GM18498 (cell line): Measurements from ENCODE around the gene TBC1D10A.
"Not testable (repeated sequence)": the region's sequence is repeated elsewhere in the genome, so short reads cannot be mapped to it uniquely, and the experiment has no call there.

ENCODE experiments used
- ATAC-seq: cut with Tn5 transposase; IDR thresholded peaks from one replicate; pipeline ENCODE4 v1.9.1; 2021; ENCODE audit warnings: mild to moderate bottlenecking, moderate library complexity; ENCODE audit not compliant: unreplicated experiment

The TBC1D10A gene

DNA sequence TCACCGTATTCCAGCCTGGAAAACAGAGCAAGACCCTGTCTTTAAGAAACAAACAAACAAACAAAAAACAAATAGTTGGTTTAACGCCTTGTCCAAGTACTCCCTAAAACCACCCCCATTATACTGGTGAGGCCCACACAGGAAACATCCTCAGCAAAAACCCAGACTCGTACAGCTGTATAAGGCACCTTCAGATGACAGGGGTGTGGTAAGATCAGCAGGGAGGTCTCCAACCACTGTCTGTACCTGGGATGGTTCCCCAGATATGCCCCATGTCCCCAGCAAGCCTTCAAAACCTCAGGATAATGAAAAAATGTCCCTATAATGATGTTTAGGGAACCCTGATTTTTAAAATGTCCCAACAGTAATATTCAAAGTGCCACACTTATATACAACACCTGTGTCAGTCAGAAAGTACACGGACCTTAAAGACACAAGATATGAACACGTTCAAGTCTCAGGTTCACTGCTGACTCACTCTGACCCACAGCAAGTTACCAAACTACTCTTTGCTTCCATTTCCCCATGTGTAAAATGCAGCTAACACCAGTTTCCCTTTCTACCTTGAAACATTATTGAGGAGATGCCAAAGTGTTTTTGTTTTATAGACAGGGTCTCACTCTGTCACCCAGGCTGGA is 20.6 kb upstream of the TBC1D10A start:
- no peak for ATAC-seq

DNA sequence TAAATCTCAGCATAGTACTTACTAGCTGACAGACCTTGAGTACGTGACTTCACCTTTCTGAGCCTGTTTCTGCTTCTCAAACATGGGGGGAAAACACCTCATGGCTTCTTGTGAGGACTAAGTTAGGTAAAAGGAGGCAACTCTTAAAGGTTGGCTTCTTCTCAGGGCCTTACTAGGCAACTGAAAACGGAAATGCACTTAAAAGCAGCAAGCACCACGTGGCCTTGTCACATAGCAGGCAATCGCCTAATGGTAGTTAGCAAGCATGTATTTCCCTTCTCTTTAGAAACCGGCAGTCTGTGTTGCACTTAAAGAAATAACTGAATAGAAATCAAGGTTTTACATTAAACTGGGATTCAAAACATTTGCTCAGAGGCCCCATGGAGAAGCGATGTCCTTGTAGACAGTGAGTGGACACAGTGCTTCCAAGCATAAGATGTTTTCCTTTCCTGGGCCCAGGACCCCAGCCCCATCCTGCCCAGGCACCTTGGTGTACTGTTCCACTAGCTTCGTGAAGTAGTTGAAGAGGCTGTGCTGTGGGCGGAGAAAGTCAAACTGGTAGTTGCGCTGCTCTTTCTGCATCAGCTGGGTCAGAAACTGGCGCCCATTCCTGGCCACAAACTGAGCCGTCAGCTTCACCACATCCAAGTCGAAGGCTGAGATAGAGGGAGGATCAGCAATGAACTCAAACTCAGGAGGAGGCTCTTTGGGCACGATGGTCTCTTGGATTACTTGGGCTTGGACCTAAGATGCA is 17.9 kb upstream of the TBC1D10A start:
- no peak for ATAC-seq

DNA sequence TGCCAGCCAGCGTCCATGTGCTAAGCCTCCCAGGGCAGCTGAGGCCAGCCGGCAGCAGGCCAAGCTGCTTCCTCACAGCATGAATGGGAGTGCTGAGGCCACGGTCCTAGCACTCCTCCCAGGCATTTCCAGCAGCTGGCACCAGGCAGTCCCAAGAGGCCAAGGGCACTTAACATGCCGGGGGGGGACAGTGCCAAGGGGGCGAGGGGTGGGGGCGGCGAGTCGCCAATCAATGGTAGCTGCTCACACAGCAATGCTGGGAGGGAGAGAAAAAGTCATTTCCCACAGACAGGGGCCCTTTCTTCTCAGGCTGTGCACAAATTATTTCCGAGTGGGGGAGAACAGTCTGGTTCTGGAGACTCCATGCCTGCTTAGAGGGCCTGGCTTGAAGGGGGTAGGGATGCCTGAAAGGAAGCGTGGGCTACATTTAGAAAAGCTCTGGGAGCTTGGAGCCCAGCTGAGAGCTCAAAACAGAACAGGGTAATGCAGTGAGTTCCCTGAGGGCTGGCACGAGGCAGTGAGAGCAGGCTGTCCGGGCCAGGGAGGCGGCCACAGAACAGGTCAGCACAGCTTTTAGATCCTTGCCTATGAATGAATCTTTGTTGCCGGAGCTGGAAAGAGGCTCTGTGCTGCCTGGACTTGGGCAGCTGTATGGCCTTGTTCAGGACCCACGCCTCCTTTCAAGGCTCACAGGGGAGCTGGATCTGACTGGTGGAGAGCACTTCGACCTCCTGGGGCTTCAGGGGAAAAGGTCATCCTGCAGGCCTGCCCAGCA is 14.4 kb upstream of the TBC1D10A start:
- ATAC-seq, result no peak

DNA sequence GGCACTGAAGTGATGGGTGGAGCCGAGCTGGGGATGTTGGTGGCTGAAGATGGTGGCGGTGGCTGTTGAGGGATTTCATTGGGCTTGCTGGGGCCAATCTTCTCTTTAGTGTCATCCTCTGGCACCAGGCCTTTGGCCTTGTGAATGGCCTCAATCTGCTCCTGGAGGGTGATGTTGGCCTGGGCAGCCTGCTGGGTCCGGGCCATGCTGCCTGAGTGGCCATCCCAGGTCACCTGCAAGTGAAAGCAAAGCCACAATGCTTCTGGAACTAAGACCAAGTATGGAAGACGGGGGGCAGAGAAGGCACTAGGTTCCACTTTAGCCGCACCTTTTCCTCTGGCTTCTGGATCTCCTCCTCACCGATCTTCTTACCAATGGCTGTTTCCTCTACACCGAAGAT is 12.1 kb upstream of the TBC1D10A start:
- no peak for ATAC-seq

DNA sequence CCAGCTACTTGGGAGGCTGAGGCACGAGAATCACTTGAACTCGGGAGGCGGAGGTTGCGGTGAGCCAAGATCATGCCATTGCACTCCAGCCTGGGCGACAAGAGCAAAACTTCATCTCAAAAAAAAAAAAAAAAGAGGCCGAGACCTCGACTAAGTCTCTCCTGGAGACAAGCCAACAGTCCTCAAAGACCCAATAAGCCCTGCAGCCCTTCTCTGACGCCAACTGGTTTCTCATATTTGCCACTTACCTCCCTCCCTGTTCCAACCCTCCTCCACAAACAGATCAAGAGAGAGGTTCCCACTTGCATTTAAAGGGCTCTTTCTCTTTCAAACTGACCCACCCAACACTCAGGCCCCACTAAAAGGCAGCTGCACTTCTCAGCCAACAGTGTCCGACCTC is 11.6 kb upstream of the TBC1D10A start:
- not testable (repeated sequence) for ATAC-seq

DNA sequence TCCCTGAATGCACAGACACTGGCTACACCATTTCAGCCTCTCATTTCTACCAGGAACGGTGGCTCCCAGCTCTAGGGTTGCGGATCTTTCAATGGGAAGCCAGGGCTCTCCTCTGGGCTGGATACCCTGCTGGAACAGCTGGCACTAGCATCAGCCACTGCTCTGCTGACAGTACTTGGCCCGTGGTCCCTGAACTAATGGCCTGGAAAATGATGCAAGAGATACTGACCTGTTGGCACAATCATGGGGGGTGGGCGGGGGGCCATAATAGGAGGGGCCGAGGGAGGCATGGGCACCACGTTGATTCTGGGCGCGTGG is 10.7 kb upstream of the TBC1D10A start:
- no peak for ATAC-seq

DNA sequence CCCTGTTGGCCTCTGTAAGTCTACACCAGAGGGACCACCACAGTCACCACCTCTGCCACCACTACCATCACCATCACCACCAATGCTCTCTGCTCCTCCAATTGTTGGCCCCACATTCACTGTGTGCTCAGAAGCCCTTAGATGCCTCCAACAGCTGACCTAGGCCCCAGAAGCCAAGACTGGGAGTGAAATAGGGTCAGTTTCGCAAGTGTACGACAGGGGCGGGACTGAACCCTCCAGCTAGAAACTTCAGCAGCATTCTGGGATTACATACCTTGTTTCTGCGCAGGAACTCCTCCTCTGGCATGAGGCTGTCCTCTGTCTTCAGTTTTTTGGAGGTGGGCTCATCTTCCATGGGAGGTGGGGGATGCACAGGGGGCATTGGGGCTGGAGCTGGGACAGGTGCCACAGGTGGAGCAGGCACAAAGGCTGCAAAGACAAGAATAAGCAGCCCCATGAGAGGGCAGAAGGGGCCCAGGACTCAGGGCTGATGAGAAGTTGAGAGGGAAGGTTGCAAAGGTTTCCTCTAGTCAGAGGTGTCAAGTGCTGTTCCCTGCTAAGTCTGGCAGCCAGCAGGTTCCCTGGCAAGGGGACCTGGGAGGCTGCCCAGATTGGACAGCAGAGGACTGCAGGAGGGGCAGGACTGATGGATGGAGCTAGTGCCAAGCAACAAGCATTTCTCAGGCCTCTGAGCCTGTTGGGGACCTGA is 10.2 kb upstream of the TBC1D10A start:
- ATAC-seq, result no peak

DNA sequence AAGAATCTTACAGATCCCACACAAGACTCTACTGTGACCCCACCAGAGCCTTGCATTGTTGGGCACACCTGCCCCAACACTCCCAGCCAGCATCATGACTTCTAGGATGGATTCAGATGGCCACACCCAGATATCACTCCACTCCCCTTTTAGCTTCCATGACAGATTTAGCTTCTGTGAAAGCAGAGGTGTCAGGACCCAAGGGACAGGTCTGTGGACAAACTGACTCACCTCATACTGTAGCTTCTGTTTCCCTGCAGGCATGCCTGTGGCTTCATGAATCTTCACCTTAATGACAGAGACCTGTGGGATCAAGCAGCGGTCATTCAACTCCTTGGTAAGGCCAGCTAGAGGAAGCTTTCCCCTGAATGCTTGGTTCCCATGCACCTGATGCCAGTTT is 8.5 kb upstream of the TBC1D10A start:
- ATAC-seq, result no peak

DNA sequence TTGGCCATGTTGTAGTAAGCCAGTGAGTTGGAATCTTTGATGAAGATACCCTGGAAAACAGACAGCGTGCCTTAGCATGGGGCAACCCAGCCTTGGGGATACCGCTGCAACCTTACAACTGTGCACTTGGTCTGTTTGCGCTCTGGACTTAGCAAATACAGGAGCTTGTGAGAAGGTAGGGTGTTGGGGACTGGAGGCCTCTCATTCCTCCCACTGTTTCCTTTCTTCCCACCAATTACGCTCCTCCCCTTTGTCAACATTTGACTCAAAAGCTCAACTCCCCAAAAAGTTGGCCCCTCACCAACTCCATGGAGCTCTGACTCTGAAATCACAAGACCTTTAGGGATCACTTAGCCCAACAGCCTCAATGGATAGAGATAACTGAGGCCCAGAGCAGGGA is 7.9 kb upstream of the TBC1D10A start:
- ATAC-seq, result no peak

DNA sequence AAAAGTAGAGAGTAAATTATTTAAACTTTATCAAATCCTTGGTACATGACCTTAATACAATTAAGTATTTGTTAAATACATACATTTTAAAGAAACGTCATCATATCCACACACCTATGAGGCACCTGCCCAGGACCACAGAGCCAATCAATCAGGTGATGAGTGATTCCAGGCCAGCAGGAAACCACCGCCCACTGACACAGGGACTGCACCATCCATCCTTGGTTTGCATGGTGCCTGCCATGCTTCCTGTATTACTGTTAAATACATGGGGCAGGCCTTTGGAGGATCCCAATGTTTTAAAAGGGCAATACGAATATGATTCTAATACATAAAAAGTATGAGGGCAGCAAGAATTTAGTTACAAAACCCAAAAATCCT is 7.0 kb upstream of the TBC1D10A start:
- no peak for ATAC-seq

DNA sequence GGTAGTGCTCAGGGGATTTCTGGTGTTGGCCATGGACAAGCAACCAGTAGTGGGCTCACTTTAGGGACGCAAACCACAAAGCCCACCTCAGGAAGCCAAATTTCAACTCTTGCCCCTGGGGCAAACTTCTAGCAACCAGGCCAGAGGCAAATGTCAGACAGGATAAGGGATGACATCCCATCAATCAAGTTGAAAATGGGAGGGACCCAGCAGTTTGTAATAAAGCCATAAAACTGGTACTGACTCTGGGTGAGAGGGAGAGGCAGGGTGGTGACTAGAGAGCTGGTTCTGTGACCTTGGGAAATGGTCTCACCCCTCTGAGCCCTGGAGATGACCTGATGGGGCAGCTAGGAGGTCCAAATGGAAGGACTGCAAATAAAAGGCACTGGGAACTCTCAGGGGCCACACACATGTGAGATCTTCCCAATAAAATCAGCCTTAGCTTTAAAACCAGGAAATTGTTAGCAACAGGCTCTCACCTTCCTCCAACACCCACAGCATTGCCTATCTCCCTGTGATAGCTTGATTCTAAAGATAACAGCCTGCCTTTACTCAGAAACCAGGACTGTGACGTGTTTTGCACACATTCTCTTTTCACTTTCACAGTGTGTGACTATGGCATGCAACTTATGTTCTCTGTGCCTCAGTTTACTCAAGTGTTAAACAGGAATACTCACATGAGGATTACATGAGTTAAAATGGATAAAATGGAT is 6.4 kb upstream of the TBC1D10A start:
- ATAC-seq, result no peak

DNA sequence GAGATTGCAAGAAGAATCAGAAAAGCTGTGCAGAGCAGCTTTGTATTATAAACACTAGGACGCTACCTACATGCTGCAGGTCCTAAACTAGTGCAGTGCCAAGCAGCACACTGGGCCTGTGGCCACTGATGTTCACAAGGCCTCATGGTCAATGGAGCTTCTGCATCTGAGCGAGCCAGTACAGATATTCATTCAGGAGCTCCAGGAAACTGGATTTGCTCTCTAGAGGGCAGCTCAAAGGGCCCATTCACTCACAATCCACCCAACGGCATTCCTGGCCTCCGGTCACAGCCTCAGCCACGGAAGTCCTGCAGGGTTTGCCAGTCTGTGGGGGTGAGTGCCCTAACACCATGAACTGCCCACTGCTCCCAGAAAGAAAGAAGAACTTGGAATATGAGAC is 5.8 kb upstream of the TBC1D10A start:
- no peak for ATAC-seq

DNA sequence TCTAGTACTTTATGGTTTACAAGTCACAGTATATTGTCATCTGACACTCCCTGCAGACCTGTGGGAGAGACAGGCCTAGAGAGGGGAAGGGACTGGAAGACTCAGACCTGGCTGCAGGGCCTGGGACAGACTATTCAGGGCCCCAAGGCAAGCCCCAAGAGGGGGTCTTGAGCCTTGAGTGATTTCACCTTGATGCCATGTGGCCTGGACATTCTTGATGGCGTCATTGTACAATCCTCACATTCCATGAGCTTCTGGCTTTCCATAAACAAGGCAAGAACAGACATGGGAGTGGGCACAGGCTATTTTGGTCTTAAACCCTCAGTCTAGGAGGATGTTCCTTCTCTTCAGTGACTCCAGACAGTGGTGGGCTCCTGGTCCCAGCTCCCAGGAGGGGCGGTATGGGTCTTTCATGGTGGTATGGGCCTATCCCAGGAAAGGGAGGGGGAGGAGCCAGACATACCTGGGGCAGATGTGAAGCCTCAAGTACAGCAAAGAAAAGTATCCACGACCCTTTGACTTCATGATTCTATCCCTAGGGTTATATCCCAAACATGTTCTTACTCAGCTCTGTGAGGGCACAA is 1.8 kb upstream of the TBC1D10A start:
- no peak for ATAC-seq

DNA sequence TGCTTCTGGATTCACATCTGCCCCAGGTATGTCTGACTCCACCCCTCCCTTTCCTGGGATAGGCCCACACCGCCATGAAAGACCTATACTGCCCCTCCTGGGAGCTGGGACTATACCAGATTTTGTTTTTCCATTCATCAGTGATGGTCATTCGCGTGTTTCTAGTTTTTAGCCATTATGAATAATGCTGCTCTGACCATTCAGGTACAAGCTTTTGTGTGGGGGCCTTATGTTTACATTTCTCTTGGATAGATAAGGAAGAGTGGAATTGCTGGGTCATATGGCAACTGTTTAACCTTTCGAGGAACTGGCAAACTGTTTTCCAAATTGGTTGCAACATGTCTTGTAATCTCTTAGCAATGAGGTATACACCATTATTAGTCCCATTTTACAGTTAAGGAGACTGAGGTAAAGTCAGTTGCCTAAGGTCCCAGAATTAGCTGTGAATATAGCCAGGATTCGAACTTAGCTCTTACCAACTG is 1.2 kb upstream of the TBC1D10A start:
- ATAC-seq, result no peak

DNA sequence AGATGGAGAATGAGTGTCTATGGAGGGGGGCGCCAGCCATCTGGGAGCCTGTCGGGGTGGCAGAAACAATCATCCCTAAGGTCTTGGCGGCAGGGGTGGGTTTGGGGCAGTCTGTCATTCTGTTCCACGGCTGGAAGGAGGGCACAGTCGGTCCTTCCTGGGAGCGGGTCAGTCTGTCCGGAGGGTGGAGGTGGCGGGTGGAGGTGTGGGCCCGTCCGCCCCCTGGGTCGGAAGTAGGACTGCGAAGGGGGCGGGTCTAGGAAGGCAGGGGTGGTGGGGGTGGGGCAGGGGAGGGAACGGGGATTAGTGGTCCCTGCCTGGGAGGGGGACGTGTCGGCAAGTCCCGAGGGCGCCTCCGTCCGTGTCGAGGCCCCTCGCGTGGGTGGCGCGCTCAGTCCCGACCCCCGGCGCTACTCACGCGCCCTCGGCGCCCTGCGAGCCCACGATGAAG is 461 bp downstream of the TBC1D10A start:
- peak; percentile 28 for ATAC-seq

DNA sequence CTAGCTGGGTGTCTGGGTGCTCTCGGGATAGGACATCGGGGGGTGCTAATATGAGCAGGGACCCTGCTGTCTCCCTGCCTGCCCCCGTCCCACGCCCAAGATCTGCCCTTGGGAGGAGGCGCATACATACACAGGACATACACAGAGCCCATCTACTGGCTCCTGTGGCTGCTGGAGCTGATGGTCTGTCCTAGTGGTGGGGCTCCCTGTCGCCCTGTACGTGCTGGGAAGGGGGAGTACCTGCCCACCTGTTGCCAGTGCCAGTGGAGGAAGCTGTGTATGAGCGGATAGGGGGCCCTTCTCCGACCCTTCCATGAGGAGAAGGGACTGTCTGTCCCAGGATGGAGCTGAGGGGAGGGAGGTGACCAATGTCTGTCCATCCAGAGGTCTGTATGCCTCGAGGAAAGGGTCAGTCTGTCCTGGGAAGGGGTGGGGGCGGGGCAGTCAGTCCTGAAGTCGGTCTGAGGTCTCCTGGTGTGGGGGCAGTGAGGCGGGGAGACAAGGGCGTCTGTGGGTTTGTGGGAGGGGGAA is 952 bp downstream of the TBC1D10A start:
- no peak for ATAC-seq

DNA sequence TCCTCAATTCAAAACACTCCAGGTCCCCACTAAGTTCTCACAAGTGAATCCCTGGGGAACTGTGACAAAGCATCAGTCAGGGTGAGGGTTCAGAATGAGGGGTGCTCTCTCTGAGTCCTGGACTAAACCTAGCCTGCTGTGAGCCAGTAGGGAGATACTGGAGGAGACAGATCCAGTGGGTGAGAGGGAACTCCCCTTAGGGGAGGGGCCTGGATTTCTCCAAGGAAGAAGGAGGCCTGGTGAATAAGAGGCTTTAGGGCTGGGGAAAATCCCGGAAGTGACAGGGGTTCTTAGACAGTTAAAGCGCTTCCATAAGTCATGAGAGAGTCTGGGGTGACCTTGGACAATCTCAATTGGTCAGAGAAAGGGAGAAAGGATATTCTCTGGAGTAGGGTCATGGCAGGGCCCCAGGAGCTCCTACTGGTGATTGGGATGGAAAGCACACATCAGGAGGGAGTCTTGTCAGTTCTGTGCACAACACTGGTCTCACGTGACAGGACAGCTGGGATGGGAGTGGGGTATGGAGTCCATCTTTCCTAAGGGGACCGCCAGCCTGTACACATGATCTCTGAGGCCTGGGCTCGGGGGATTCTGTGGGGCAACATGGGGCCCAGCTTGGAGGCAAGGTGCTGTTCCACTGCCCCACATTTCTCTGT is 1.5 kb downstream of the TBC1D10A start:
- ATAC-seq, result no peak

DNA sequence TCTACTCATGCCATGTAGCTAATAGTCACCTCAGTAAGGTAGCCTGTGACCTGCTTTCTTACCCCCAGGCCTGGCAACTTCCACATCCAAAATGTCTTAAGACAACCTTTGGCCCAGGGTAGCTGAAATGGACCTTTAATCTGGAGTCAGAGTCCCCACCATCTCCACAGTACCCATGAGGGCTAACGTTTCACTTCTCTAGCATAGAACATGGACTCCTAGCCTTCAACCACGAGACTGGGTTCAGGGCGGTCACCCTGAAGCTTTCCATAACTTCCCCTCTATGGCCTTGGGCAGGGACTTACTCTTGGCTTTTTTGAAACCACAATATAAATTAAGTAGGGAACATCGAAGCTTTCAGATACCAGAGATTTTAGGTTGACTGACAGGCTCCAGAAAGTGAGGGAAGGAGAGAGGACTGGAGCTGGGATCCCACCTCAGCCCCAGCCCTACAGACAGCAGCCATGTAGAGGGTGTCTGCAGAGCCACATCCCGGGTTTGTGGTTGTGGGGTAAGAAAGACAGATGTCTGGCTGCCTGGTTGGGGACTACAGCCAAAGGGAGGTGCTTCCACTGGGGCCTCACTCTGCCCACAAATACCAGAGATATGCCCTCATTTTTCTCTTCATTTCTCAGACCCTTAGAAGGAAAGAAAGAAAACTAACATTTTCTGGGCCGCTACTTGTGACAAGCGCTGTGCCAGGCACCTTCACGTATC is 2.6 kb downstream of the TBC1D10A start:
- no peak for ATAC-seq

DNA sequence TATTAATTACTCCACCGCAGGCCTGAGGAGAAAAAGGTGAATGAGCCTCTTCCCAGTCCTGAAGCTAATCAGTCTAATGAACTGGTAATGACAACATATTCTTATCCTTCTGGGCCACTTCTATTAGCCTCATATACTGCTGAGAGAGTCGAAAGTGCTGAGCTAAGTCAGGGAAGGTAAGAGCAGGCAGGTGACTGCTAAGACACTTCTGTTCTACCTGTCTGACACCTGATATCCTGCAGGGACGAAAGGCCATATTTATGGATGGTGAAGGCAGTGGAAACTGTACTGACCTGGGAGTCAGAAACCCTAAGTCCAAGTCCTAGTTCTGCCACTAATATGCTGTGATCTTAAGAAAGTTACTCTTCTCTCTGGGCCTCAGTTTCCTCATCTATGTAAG is 3.5 kb downstream of the TBC1D10A start:
- ATAC-seq, result no peak
